Lower leg skin (tissue), 3 donors: ENCODE data around the gene TAOK3.

Experiments used
- POLR2A ChIP-seq, 2 donors: fragments of 450-650 bp; IDR thresholded peaks; one replicate each; pipeline ENCODE4 v1.6.1; 2016 to 2017; ENCODE audit warnings: antibody characterized with exemption in 2 of 2, mild to moderate bottlenecking in 1 of 2, moderate library complexity in 1 of 2
- TF ChIP-seq, protein P1 (sequence below), 3 donors: fragments of 450-650 bp; IDR thresholded peaks; one replicate each; pipeline ENCODE4 v1.5.1; 2016; ENCODE audit warnings: antibody characterized with exemption in 3 of 3, mild to moderate bottlenecking in 3 of 3, moderate library complexity in 2 of 3

- TF ChIP-seq, protein P1, sequence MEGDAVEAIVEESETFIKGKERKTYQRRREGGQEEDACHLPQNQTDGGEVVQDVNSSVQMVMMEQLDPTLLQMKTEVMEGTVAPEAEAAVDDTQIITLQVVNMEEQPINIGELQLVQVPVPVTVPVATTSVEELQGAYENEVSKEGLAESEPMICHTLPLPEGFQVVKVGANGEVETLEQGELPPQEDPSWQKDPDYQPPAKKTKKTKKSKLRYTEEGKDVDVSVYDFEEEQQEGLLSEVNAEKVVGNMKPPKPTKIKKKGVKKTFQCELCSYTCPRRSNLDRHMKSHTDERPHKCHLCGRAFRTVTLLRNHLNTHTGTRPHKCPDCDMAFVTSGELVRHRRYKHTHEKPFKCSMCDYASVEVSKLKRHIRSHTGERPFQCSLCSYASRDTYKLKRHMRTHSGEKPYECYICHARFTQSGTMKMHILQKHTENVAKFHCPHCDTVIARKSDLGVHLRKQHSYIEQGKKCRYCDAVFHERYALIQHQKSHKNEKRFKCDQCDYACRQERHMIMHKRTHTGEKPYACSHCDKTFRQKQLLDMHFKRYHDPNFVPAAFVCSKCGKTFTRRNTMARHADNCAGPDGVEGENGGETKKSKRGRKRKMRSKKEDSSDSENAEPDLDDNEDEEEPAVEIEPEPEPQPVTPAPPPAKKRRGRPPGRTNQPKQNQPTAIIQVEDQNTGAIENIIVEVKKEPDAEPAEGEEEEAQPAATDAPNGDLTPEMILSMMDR (IDR thresholded peaks at IDR 0.05) = no peak
- TF ChIP-seq POLR2A (IDR thresholded peaks at IDR 0.05) = no peak
Observed at GRCh38 chr12:118124333-118124874, 248.3 kb downstream of the TAOK3 start.
